ENCODE results near the gene TMEM217. TPM values are rescaled to one million over a fixed set of nuclear protein-coding genes. Genes with fewer than 3 reads are reported as not detected.

The TMEM217 gene
- total RNA-seq, 1 donor from 2014 or later = 1.4 TPM

- Mint-ChIP-seq H3K4me1 (ENCODE audit: low read depth) (no peaks in the 10 kb centered on the region), H3K9me3 (ENCODE audit: low read depth) (no peaks in the 10 kb centered on the region), H3K4me3 (ENCODE audit: low read depth) (no peak overlapping the region), H3K36me3 (ENCODE audit: insufficient read depth) (no peaks in the 10 kb centered on the region), H3K27me3 (peaks cover 11% of the 10 kb centered on the region), H3K27ac (no peak overlapping the region)
- peak; percentile 92 for TF ChIP-seq CTCF (IDR thresholded peaks at IDR 0.05; ENCODE audit: unreplicated experiment)
- peak; percentile 67 for DNase-seq (ENCODE audit: low spot score, unreplicated experiment)
These were observed 47.5 kb downstream of the TMEM217 start for GRCh38 chr6:37210313-37210968.

- Mint-ChIP-seq H3K4me3 (ENCODE audit: low read depth) (no peak overlapping the region), H3K36me3 (ENCODE audit: insufficient read depth) (no peaks in the 10 kb centered on the region), H3K27ac (no peak overlapping the region), H3K4me1 (ENCODE audit: low read depth) (no peaks in the 10 kb centered on the region), H3K27me3 (peaks cover 11% of the 10 kb centered on the region), H3K9me3 (ENCODE audit: low read depth) (no peaks in the 10 kb centered on the region)
- DNase-seq (ENCODE audit: low spot score, unreplicated experiment) = no peak
- TF ChIP-seq CTCF (IDR thresholded peaks at IDR 0.05; ENCODE audit: unreplicated experiment) = no peak
These were observed 48.3 kb downstream of the TMEM217 start for GRCh38 chr6:37209461-37210205.

- no peaks in the 10 kb centered on the region for H3K9me3 Mint-ChIP-seq (ENCODE audit: low read depth)
- TF ChIP-seq CTCF (IDR thresholded peaks at IDR 0.05; ENCODE audit: unreplicated experiment) = no peak
These were observed 49.2 kb downstream of the TMEM217 start for GRCh38 chr6:37208793-37209192.

GRCh38 chr6:37207903-37208456, 50.0 kb downstream of the TMEM217 start:
- peak; percentile 65 for TF ChIP-seq CTCF (IDR thresholded peaks at IDR 0.05; ENCODE audit: unreplicated experiment)
- no peak overlapping the region for H3K27ac Mint-ChIP-seq
- DNase-seq (ENCODE audit: low spot score, unreplicated experiment) = peak; percentile 63
- H3K4me3 Mint-ChIP-seq (ENCODE audit: low read depth) = no peak overlapping the region
- no peaks in the 10 kb centered on the region for H3K4me1 Mint-ChIP-seq (ENCODE audit: low read depth)
- H3K27me3 Mint-ChIP-seq = peaks cover 11% of the 10 kb centered on the region
- no peaks in the 10 kb centered on the region for H3K36me3 Mint-ChIP-seq (ENCODE audit: insufficient read depth)
- H3K9me3 Mint-ChIP-seq (ENCODE audit: low read depth) = no peaks in the 10 kb centered on the region

More at GRCh38 chr6:37208793-37209192, 49.2 kb downstream of the TMEM217 start:
- Mint-ChIP-seq H3K4me1 (ENCODE audit: low read depth) (no peaks in the 10 kb centered on the region), H3K36me3 (ENCODE audit: insufficient read depth) (no peaks in the 10 kb centered on the region), H3K27ac (no peak overlapping the region), H3K4me3 (ENCODE audit: low read depth) (no peak overlapping the region), H3K27me3 (peaks cover 11% of the 10 kb centered on the region)
- DNase-seq (ENCODE audit: low spot score, unreplicated experiment) = no peak

GRCh38 chr6:37206622-37207021, 51.3 kb downstream of the TMEM217 start:
- DNase-seq (ENCODE audit: low spot score, unreplicated experiment) = no peak
- TF ChIP-seq CTCF (IDR thresholded peaks at IDR 0.05; ENCODE audit: unreplicated experiment) = no peak
- Mint-ChIP-seq H3K27me3 (peaks cover 8% of the 10 kb centered on the region), H3K36me3 (ENCODE audit: insufficient read depth) (no peaks in the 10 kb centered on the region), H3K4me1 (ENCODE audit: low read depth) (no peaks in the 10 kb centered on the region), H3K27ac (no peak overlapping the region), H3K4me3 (ENCODE audit: low read depth) (no peak overlapping the region), H3K9me3 (ENCODE audit: low read depth) (no peaks in the 10 kb centered on the region)
